Suprapubic skin (tissue), 4 donors: Measurements from ENCODE around the gene CTBP2.

ENCODE experiments used
- EP300 ChIP-seq: sonication (generic); formaldehyde crosslinking; IDR thresholded peaks from one replicate; pipeline ENCODE4 v1.6.1; 2017; ENCODE audit warnings: antibody characterized with exemption
- POLR2AphosphoS5 ChIP-seq, 3 donors: sonication (generic); formaldehyde crosslinking; IDR thresholded peaks; one replicate each; pipeline ENCODE4 v1.6.1; 2017; ENCODE audit warnings: antibody characterized with exemption in 3 of 3

DNA sequence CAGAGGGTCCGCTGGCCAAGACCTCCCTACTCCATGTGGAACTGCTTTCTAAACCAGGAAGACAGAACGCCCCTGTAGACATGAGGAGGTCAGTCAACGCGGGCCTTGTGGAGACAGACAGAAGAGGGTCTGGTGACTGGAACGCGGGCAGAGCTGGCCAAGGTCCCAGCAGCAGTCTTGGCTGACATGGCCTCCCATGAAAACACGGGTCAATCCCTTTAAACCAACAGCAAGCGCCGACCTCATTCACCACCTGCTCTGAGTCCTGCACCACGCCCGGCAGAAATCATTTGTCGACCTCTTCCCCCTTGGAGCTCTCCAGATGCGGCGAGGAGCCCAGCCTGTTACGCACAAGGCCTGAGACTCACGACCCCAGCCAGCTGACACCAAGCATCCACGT, 140.0 kb downstream of the CTBP2 start:
- TF ChIP-seq POLR2AphosphoS5 (IDR thresholded peaks at IDR 0.05), result no peak
- TF ChIP-seq EP300, result no peak
